Liver (tissue), 3 donors: ENCODE results near the gene DHRS12.

Source experiments
- ATF3 ChIP-seq: IDR thresholded peaks from 2 replicates; pipeline ENCODE4 v1.6.1; 2016; ENCODE audit warnings: antibody characterized with exemption
- CTCF ChIP-seq: fragments of 150-350 bp; IDR thresholded peaks from 2 replicates; pipeline ENCODE4 v1.5.1; 2017; ENCODE audit warnings: improper control_type of control experiment, low read depth, low read length; ENCODE audit not compliant: missing input control
- EGR1 ChIP-seq, 2 donors: IDR thresholded peaks; 2 replicates each; pipeline ENCODE4 v1.6.1; 2016 to 2018; ENCODE audit warnings: antibody characterized with exemption in 2 of 2, low read depth in 2 of 2
- REST ChIP-seq: IDR thresholded peaks from 2 replicates; pipeline ENCODE4 v1.6.1; 2016; ENCODE audit warnings: antibody characterized with exemption, mild to moderate bottlenecking
- SP1 ChIP-seq: IDR thresholded peaks from 2 replicates; pipeline ENCODE4 v1.6.1; 2018; ENCODE audit warnings: antibody characterized with exemption, mild to moderate bottlenecking
- YY1 ChIP-seq: IDR thresholded peaks from 2 replicates; pipeline ENCODE4 v1.6.1; 2016; ENCODE audit warnings: antibody characterized with exemption, mild to moderate bottlenecking
- donor health status: healthy.
- donor health status: healthy.

- TF ChIP-seq EGR1 (IDR thresholded peaks at IDR 0.05; ENCODE audit: low read depth in 2 of 2) (no peak), CTCF (no peak), SP1 (no peak), REST (no peak), ATF3 (no peak), YY1 (no peak)
Observed at GRCh38 chr13:51785712-51786424, 18.1 kb downstream of the DHRS12 start.
